MM.1S (cell line): ENCODE data around the gene PLIN3.

Experiments used
- EZH2 ChIP-seq: fragments of 300-600 bp; sonication (generic); optimal IDR thresholded peaks from 2 replicates; pipeline ENCODE3; 2017; ENCODE audit warnings: low read depth, mild to moderate bottlenecking, antibody characterized with exemption, low read length, mixed read lengths
- TF ChIP-seq, protein P1 (sequence below): fragments of 300-600 bp; sonication (generic); IDR thresholded peaks from 2 replicates; pipeline ENCODE4 v1.5.1; 2016; ENCODE audit warnings: antibody characterized with exemption, low read length, mixed read lengths

DNA sequence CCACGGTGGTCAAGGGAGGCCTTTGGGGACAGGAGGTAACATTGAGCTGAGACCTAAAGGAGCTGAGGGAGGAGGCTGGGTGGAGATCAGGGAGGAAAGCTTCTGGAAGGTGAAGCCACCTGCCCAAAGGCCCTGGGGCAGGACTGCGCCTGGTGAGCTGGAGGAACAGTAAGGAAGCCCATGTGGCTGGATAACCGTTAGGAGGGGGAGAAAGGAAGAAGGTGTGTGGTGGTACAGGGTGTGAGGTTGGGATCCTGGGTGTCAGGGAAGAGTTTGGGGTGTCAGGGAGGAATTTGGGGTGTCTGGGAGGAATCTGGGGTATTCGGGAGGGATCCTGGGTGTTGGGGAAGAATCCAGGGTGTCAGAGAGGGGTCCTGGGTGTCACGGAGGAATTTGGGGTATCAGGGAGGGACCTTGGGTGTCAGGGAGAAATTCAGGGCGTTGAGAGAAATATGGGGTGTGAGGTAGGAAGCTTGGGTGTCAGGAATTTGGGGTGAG, 36.6 kb downstream of the PLIN3 start:
- TF ChIP-seq, protein P1, sequence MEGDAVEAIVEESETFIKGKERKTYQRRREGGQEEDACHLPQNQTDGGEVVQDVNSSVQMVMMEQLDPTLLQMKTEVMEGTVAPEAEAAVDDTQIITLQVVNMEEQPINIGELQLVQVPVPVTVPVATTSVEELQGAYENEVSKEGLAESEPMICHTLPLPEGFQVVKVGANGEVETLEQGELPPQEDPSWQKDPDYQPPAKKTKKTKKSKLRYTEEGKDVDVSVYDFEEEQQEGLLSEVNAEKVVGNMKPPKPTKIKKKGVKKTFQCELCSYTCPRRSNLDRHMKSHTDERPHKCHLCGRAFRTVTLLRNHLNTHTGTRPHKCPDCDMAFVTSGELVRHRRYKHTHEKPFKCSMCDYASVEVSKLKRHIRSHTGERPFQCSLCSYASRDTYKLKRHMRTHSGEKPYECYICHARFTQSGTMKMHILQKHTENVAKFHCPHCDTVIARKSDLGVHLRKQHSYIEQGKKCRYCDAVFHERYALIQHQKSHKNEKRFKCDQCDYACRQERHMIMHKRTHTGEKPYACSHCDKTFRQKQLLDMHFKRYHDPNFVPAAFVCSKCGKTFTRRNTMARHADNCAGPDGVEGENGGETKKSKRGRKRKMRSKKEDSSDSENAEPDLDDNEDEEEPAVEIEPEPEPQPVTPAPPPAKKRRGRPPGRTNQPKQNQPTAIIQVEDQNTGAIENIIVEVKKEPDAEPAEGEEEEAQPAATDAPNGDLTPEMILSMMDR: no peak
- TF ChIP-seq EZH2: no peak
